Loucy (cell line): ENCODE data around the gene SDK1.

Experiments used
- H2AFZ ChIP-seq: fragments of 200-600 bp; sonication (generic); 2 replicates; pipeline ENCODE4 v1.6.0; 2016; ENCODE audit warnings: antibody characterized with exemption, mild to moderate bottlenecking, low read length, moderate library complexity
- H3F3A ChIP-seq: fragments of 200-600 bp; 2 replicates; pipeline ENCODE4 v1.6.0; 2016; ENCODE audit warnings: antibody characterized with exemption, low read depth, mild to moderate bottlenecking
- H3K27me3 ChIP-seq: fragments of 200-600 bp; sonication (generic); 2 replicates; pipeline ENCODE4 v1.6.1; 2014; ENCODE audit warnings: low read length, mild to moderate bottlenecking; ENCODE audit not compliant: insufficient read depth, poor library complexity, severe bottlenecking
- H3K36me3 ChIP-seq: fragments of 200-600 bp; sonication (generic); 2 replicates; pipeline ENCODE4 v1.6.1; 2016; ENCODE audit warnings: low read length; ENCODE audit not compliant: insufficient read depth
- H3K4me1 ChIP-seq: fragments of 200-600 bp; sonication (generic); 2 replicates; pipeline ENCODE4 v1.5.1; 2014; ENCODE audit warnings: low read length, mild to moderate bottlenecking; ENCODE audit not compliant: insufficient read depth, poor library complexity, severe bottlenecking
- H3K4me2 ChIP-seq: fragments of 200-600 bp; sonication (generic); 2 replicates; pipeline ENCODE4 v1.6.0; 2014; ENCODE audit warnings: antibody characterized with exemption, low read length, low read depth, mild to moderate bottlenecking; ENCODE audit not compliant: poor library complexity, severe bottlenecking
- H3K4me3 ChIP-seq: fragments of 200-600 bp; sonication (generic); 2 replicates; pipeline ENCODE4 v1.5.1; 2014; ENCODE audit warnings: low read length, mild to moderate bottlenecking, mixed read lengths; ENCODE audit not compliant: poor library complexity, severe bottlenecking
- H3K79me2 ChIP-seq: fragments of 200-600 bp; sonication (generic); 2 replicates; pipeline ENCODE4 v1.6.1; 2014; ENCODE audit warnings: low read length; ENCODE audit not compliant: insufficient read depth
- H3K9ac ChIP-seq: fragments of 200-600 bp; sonication (generic); 2 replicates; pipeline ENCODE4 v1.6.0; 2014; ENCODE audit warnings: mild to moderate bottlenecking, low read depth, low read length, moderate library complexity; ENCODE audit not compliant: poor library complexity, severe bottlenecking
- H3K9me2 ChIP-seq: fragments of 200-600 bp; sonication (generic); replicated peaks from 2 replicates; pipeline ENCODE4 v1.6.1; 2016; ENCODE audit warnings: low read depth, low read length, mixed read lengths
- H3K9me3 ChIP-seq: fragments of 200-600 bp; sonication (generic); 2 replicates; pipeline ENCODE4 v1.6.1; 2014; ENCODE audit warnings: mild to moderate bottlenecking, antibody characterized with exemption, low read length, low read depth; ENCODE audit not compliant: insufficient read depth
- H4K20me1 ChIP-seq: fragments of 200-600 bp; sonication (generic); 2 replicates; pipeline ENCODE4 v1.6.0; 2014; ENCODE audit warnings: antibody characterized with exemption, low read length, mild to moderate bottlenecking; ENCODE audit not compliant: insufficient read depth, poor library complexity, severe bottlenecking
- CTCF ChIP-seq: fragments of 200-600 bp; sonication (generic); conservative IDR thresholded peaks from 2 replicates; pipeline ENCODE4 v1.5.1; 2014; ENCODE audit warnings: mild to moderate bottlenecking, antibody characterized with exemption, low read length
- EZH2phosphoT487 ChIP-seq: fragments of 200-600 bp; IDR thresholded peaks from 2 replicates; pipeline ENCODE4 v1.6.1; 2018; ENCODE audit warnings: antibody characterized with exemption, mild to moderate bottlenecking, moderate library complexity, borderline replicate concordance

Gene SDK1

GRCh38 chr7:3260401-3260715 lies 40.7 kb upstream of the SDK1 start:
- H3K4me1 ChIP-seq: no peaks in the 10 kb centered on the region
- H3K9me2 ChIP-seq: no peaks in the 10 kb centered on the region
- H3K27me3 ChIP-seq: no peaks in the 10 kb centered on the region
- no peak overlapping the region for H3K9ac ChIP-seq
- TF ChIP-seq EZH2phosphoT487 (no peak), CTCF (no peak)
- H3K9me3 ChIP-seq: no peaks in the 10 kb centered on the region
- no peak overlapping the region for H3K4me3 ChIP-seq
- H3K4me2 ChIP-seq: no peak overlapping the region
- no peaks in the 10 kb centered on the region for H3K79me2 ChIP-seq
- no peak overlapping the region for H2AFZ ChIP-seq
- no peaks in the 10 kb centered on the region for H4K20me1 ChIP-seq
- H3F3A ChIP-seq: no peaks in the 10 kb centered on the region
- H3K36me3 ChIP-seq: no peaks in the 10 kb centered on the region

GRCh38 chr7:3264693-3265339 lies 36.2 kb upstream of the SDK1 start:
- Histone ChIP-seq H3K9ac (no peak overlapping the region), H3K79me2 (no peaks in the 10 kb centered on the region), H3K36me3 (no peaks in the 10 kb centered on the region), H3F3A (no peaks in the 10 kb centered on the region), H2AFZ (no peak overlapping the region), H3K9me3 (no peaks in the 10 kb centered on the region), H3K4me3 (no peak overlapping the region), H3K9me2 (no peaks in the 10 kb centered on the region), H3K4me2 (no peak overlapping the region), H4K20me1 (no peaks in the 10 kb centered on the region), H3K27me3 (no peaks in the 10 kb centered on the region), H3K4me1 (no peaks in the 10 kb centered on the region)
- no peak for TF ChIP-seq CTCF

- Histone ChIP-seq H3F3A (no peaks in the 10 kb centered on the region), H3K4me1 (no peaks in the 10 kb centered on the region), H3K4me3 (no peak overlapping the region), H2AFZ (no peak overlapping the region), H4K20me1 (no peaks in the 10 kb centered on the region), H3K9ac (no peak overlapping the region), H3K27me3 (no peaks in the 10 kb centered on the region), H3K9me2 (no peaks in the 10 kb centered on the region), H3K36me3 (no peaks in the 10 kb centered on the region), H3K4me2 (no peak overlapping the region), H3K9me3 (no peaks in the 10 kb centered on the region), H3K79me2 (no peaks in the 10 kb centered on the region)
- TF ChIP-seq CTCF (no peak), EZH2phosphoT487 (no peak)
Measured at GRCh38 chr7:3265388-3265787, 35.7 kb upstream of the SDK1 start.
